K562 (cell line): ENCODE data around the gene KRTAP9-7. TPM values are rescaled to one million over a fixed set of nuclear protein-coding genes. Genes with fewer than 3 reads are reported as not detected.

Source experiments
- ATAC-seq: fragments of 200-7000 bp; cut with Tn5 transposase; 3 replicates; pipeline ENCODE4 v1.9.1; 2020; ENCODE audit warnings: moderate library complexity
- BruUV-seq: library from RNA; stranded (reverse); fragments of 400-500 nt; replicated peaks from 2 replicates; lab custom pipeline; 2021; lab: Mats Ljungman, UMichigan
- CTCF ChIA-PET: fragments of 300-600 bp; formaldehyde crosslinking; extraction: SDS; loops from one replicate; lab custom pipeline; 2021; ENCODE audit warnings: low intra/inter-chr PET ratio; lab: Yijun Ruan, JAX
- POLR2A ChIA-PET: fragments of 300-600, 350-650 bp; sonication (Branson Sonifier 250); formaldehyde crosslinking; extraction: SDS; loops from one replicate; lab custom pipeline; 2021; ENCODE audit warnings: antibody characterized with exemption, inconsistent platforms; lab: Yijun Ruan, JAX
- DNase-seq, 4 experiments: peaks; one replicate each; pipeline versions ENCODE4 v3.0.0 to v3.0.0-alpha.2; 2011 to 2018; ENCODE audit warnings: low spot score in 3 of 4, mixed read lengths in 3 of 4; ENCODE audit errors: extremely low read depth in 1 of 4
- FAIRE-seq: peaks from 2 replicates; lab custom pipeline; 2011; peaks lifted over from hg19 to GRCh38; lab: Jason Lieb, UNC
- H2AFZ ChIP-seq: 2 replicates; pipeline ENCODE4 v1.6.0; 2011; ENCODE audit warnings: low read depth, low read length, control low read depth, inconsistent platforms
- H3K27ac ChIP-seq: fragments of 200-600 bp; 3 replicates; pipeline ENCODE4 v1.8.0; 2011; ENCODE audit warnings: low read depth, mild to moderate bottlenecking, control low read depth, inconsistent platforms, low read length, moderate library complexity, mixed read lengths; ENCODE audit errors: extremely low read depth
- H3K27me3 ChIP-seq, 2 experiments: fragments of 300-600 bp in 1 of 2; 2 replicates in 1 of 2; 3 replicates in 1 of 2; pipeline versions ENCODE4 v1.6.0 to v1.8.0; 2011; ENCODE audit warnings: inconsistent platforms in 2 of 2, low read length in 2 of 2, mild to moderate bottlenecking in 1 of 2, mixed read lengths in 1 of 2, moderate library complexity in 1 of 2; ENCODE audit not compliant: control insufficient read depth in 2 of 2, insufficient read depth in 2 of 2
- H3K36me3 ChIP-seq: fragments of 300-600 bp; 3 replicates; pipeline ENCODE4 v1.8.0; 2011; ENCODE audit warnings: mild to moderate bottlenecking, low read length, inconsistent platforms; ENCODE audit not compliant: control insufficient read depth, insufficient read depth
- H3K4me1 ChIP-seq, 2 experiments: fragments of 200-600 bp in 1 of 2; replicated peaks in 1 of 2; 2 replicates in 1 of 2; 3 replicates in 1 of 2; pipeline versions ENCODE4 v1.5.1 to v1.8.0; 2011; ENCODE audit warnings: inconsistent platforms in 2 of 2, low read length in 2 of 2, mild to moderate bottlenecking in 1 of 2, mixed read lengths in 1 of 2, moderate library complexity in 1 of 2; ENCODE audit not compliant: control insufficient read depth in 2 of 2, insufficient read depth in 2 of 2
- H3K4me2 ChIP-seq: 2 replicates; pipeline ENCODE4 v1.6.1; 2011; ENCODE audit warnings: low read length, control low read depth, inconsistent platforms, mixed read lengths; ENCODE audit not compliant: insufficient read depth
- H3K4me3 ChIP-seq: fragments of 200-600 bp; sonication (generic), shearing (Covaris generic); 2 replicates; pipeline ENCODE4 v1.5.1; 2016; ENCODE audit warnings: control low read depth, inconsistent platforms
- H3K79me2 ChIP-seq: fragments of 200-600 bp; 3 replicates; pipeline ENCODE4 v1.8.0; 2011; ENCODE audit warnings: low read length, inconsistent platforms; ENCODE audit not compliant: control insufficient read depth, insufficient read depth
- H3K9ac ChIP-seq, 2 experiments: 2 replicates each; pipeline versions ENCODE4 v1.6.0 to v1.6.1; 2011; ENCODE audit warnings: low read depth in 2 of 2, low read length in 2 of 2, control low read depth in 1 of 2, inconsistent platforms in 1 of 2, mild to moderate bottlenecking in 1 of 2, mixed read lengths in 1 of 2; ENCODE audit not compliant: insufficient read depth in 1 of 2
- H3K9me1 ChIP-seq: one replicate; pipeline ENCODE4 v1.6.0; 2011; ENCODE audit warnings: inconsistent platforms, mild to moderate bottlenecking, low read length, moderate library complexity; ENCODE audit not compliant: control insufficient read depth, insufficient read depth
- H3K9me3 ChIP-seq: replicated peaks from 2 replicates; pipeline ENCODE4 v1.5.1; 2011; ENCODE audit warnings: low read depth, low read length, inconsistent platforms; ENCODE audit not compliant: control insufficient read depth, insufficient read depth
- H4K20me1 ChIP-seq: replicated peaks from 2 replicates; pipeline ENCODE4 v1.6.1; 2011; ENCODE audit warnings: low read length, inconsistent platforms, mixed read lengths; ENCODE audit not compliant: control insufficient read depth, insufficient read depth
- ATF1 ChIP-seq, 2 experiments: fragments of 450-650 bp in 1 of 2; IDR thresholded peaks; 2 replicates each; pipeline ENCODE4 v1.6.1; 2016; ENCODE audit warnings: missing compliant biosample characterization in 1 of 2, missing genetic modification characterization in 1 of 2
- EP400 ChIP-seq: fragments of 450-650 bp; IDR thresholded peaks from 2 replicates; pipeline ENCODE4 v1.6.1; 2017; ENCODE audit warnings: antibody characterized with exemption, mild to moderate bottlenecking, moderate library complexity
- MCM5 ChIP-seq: fragments of 450-650 bp; IDR thresholded peaks from 2 replicates; pipeline ENCODE4 v1.6.1; 2016; ENCODE audit warnings: low read depth
- PHB2 ChIP-seq: fragments of 450-650 bp; IDR thresholded peaks from 2 replicates; pipeline ENCODE4 v1.6.1; 2017; ENCODE audit warnings: low read depth
- RAD51 ChIP-seq: fragments of 450-650 bp; IDR thresholded peaks from 2 replicates; pipeline ENCODE4 v1.7.1; 2016; ENCODE audit warnings: low read depth, mild to moderate bottlenecking, borderline replicate concordance
- SRF ChIP-seq, 2 experiments: fragments of 250-450, 450-650 bp in 1 of 2; sonication (Bioruptor Pico) in 1 of 2; sonication (generic) in 1 of 2; formaldehyde crosslinking; IDR thresholded peaks; 2 replicates each; pipeline versions ENCODE4 v1.5.0 to v1.5.1; 2020 to 2022; ENCODE audit warnings: mild to moderate bottlenecking in 1 of 2, missing genetic modification reagents in 1 of 2
- ZC3H8 ChIP-seq: fragments of 450-650 bp; IDR thresholded peaks from 2 replicates; pipeline ENCODE4 v1.6.1; 2017
- ZNF778 ChIP-seq: fragments of 450-650 bp; formaldehyde crosslinking; IDR thresholded peaks from 2 replicates; pipeline ENCODE4 v1.4.0; 2020; ENCODE audit warnings: mild to moderate bottlenecking, moderate library complexity
- WGBS: fragments of 100-300 bp; shearing (Covaris generic); methylation state at CpG from one replicate; pipeline ENCODE4 v1.1.6; 2016; ENCODE audit warnings: low coverage, mixed read lengths; ENCODE audit not compliant: insufficient coverage; ENCODE audit errors: missing lambda C conversion rate; 5-methylcytosine and 5-hydroxymethylcytosine counted together
- in situ Hi-C: fragments of 300-500 bp; cut with MboI; formaldehyde crosslinking; loops from 4 replicates; pipeline ENCODE4 v1.15.0; 2018; ENCODE audit warnings: inconsistent platforms, mixed read lengths
- intact Hi-C: fragments of 100-400 bp; cut with micrococcal nuclease; formaldehyde crosslinking; loops from 2 replicates; pipeline ENCODE4 v1.14.2; 2022
- polyA plus RNA-seq, 8 experiments: library from polyadenylated mRNA; depleted of rRNA in 4 of 8; stranded (reverse) in 5 of 8; unstranded in 3 of 8; fragments of >200 nt; fragmentation: Nextera tagmentation in 2 of 8; fragmentation: Illumina TruSeq in 1 of 8; extraction: Ambion mirVana in 2 of 8; extraction: Trizol in 1 of 8; gene quantifications; 2 replicates each; pipeline versions ENCODE4 v1.2.1 to v1.2.3, GENCODE V29; 2011 to 2014; ENCODE audit warnings: inconsistent platforms in 1 of 8, missing spikeins in 1 of 8
- total RNA-seq, 7 experiments: library from RNA; depleted of rRNA in 6 of 7; stranded (reverse); fragments of >200 nt in 6 of 7; fragmentation: Illumina TruSeq in 2 of 7; extraction: Trizol in 2 of 7; gene quantifications; 2 replicates each; pipeline versions ENCODE4 v1.2.1 to v1.2.3, GENCODE V29; 2011 to 2021; ENCODE audit warnings: low replicate concordance in 1 of 7
- TF ChIP-seq, protein P1 (sequence below): fragments of 250-450 bp; sonication (Bioruptor Pico); IDR thresholded peaks from 2 replicates; pipeline ENCODE4 v1.5.0; 2021

KRTAP9-7 gene
- total and polyA plus RNA-seq, 9 of the 15 experiments (the other 6 are each of a cell fraction or from before 2014, with no cell fraction given) = not detected

DNA sequence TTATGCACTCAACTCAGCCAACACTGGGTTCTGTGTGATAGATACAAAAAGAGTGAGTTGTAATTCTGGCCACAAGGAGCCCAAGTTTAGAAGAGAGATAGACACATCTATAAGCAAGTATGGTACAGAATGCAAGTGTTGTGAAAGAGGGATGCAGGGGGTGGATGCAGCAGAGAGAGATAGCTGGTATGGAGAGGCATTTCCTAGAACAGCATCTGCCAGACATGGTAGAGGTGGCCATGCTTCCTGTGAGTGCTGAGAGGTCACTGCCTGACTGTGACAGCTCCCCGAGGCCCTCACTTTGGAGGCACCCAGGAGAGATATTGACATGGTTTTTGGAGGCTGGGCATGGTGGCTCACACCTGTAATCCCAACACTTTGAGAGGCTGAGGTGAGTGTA lies 35.6 kb downstream of the KRTAP9-7 start:
- H3K9ac ChIP-seq = no peak overlapping the region
- ChIA-PET POLR2A (no interaction called here), CTCF (no interaction called here)
- peaks cover 0 to 3% of the 10 kb centered on the region in 2 experiments; a peak in 2 of 5 replicates for H3K4me1 ChIP-seq
- BruUV-seq = no TSS peak
- H3K36me3 ChIP-seq = no peaks in the 10 kb centered on the region
- H3K4me2 ChIP-seq = no peak overlapping the region
- in situ Hi-C loops = no loop called here
- no peaks in the 10 kb centered on the region for H4K20me1 ChIP-seq
- FAIRE-seq (no peak), DNase-seq (no peak), ATAC-seq (no peak)
- no peak overlapping the region for H3K27ac ChIP-seq
- H3K9me1 ChIP-seq = no peaks in the 10 kb centered on the region
- 0% methylated on average over 1 of the region's 1 CpG for WGBS
- peaks cover 17 to 33% of the 10 kb centered on the region in 2 experiments; a peak in 4 of 5 replicates for H3K27me3 ChIP-seq
- no peak for TF ChIP-seq MCM5
- TF ChIP-seq ATF1 (CRISPR knock-in tag; IDR thresholded peaks at IDR 0.05) = no peak
- TF ChIP-seq ATF1 (tag; IDR thresholded peaks at IDR 0.05) = no peak
- no peak for TF ChIP-seq EP400
- H3K9me3 ChIP-seq = no peaks in the 10 kb centered on the region
- H3K79me2 ChIP-seq = no peaks in the 10 kb centered on the region
- intact Hi-C loops = no loop called here
- H2AFZ ChIP-seq = no peak overlapping the region
- no peak overlapping the region for H3K4me3 ChIP-seq

DNA sequence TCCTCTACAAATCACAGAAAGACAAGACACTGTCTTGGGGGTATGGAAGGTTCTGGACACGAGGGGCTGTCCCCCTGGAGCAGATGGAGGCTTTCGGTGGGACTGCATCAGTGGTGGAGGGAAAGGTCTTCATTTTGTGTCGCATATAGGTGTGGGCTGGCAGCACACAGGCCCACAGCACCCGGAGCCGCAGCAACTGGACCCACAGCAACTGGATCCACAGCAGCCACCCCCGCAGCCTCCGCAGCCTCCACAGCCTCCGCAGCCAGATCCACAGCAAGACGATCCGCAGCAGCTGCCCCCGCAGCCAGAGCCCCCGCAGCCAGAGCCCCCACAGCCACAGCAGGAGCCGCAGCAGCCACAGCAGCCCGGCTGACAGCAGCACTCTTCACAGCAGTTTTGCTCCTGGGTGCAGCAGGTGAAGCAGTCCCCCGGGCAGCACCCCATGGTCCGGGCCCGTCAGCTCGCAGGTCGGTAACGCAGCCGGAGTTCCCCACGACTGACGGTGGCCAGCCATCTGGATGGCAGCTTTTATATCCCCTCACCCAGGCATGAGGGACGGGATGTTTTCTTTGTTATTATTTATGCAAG lies 39.8 kb downstream of the KRTAP9-7 start, which contains the start of gene KRTAP17-1:
Gene KRTAP17-1, minus strand, starts transcription at position 507 of the 591 bp plus-strand sequence. Its CDS starts 60 bp downstream, at position 447.
- Histone ChIP-seq H3K4me1 (peaks cover 0 to 3% of the 10 kb centered on the region in 2 experiments; a peak in 1 of 5 replicates), H3K27me3 (peaks cover 17 to 20% of the 10 kb centered on the region in 2 experiments; a peak in 3 of 5 replicates), H3K4me3 (no peak within 1 kb of the TSS), H3K79me2 (no peaks in the 10 kb centered on the region), H3K9ac (no peak within 1 kb of the TSS), H3K36me3 (no peaks in the 10 kb centered on the region), H3K4me2 (no peak within 1 kb of the TSS), H3K9me3 (no peaks in the 10 kb centered on the region), H3K27ac (no peak within 1 kb of the TSS), H3K9me1 (no peaks in the 10 kb centered on the region), H4K20me1 (no peaks in the 10 kb centered on the region), H2AFZ (no peak within 1 kb of the TSS)
- ChIA-PET POLR2A (interaction anchor here (0.5 to 0.7 kb wide), 2 partner anchors 160 to 164 kb away, joined by 3 to 4 read pairs; no protein-coding TSS in a partner anchor), CTCF (no interaction called here)
- in situ Hi-C loops (no loop called here), intact Hi-C loops (no loop called here)
- no peak for TF ChIP-seq SRF (CRISPR knock-in tag; IDR thresholded peaks at IDR 0.05)
- TF ChIP-seq, protein P1, sequence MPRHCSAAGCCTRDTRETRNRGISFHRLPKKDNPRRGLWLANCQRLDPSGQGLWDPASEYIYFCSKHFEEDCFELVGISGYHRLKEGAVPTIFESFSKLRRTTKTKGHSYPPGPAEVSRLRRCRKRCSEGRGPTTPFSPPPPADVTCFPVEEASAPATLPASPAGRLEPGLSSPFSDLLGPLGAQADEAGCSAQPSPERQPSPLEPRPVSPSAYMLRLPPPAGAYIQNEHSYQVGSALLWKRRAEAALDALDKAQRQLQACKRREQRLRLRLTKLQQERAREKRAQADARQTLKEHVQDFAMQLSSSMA (CRISPR knock-in tag) = no peak
- TF ChIP-seq RAD51 = no peak
- no peak for TF ChIP-seq ZNF778
- no peak for TF ChIP-seq PHB2
- TF ChIP-seq ZC3H8 = no peak
- no peak for FAIRE-seq
- no peak for DNase-seq
- BruUV-seq = no TSS peak
- ATAC-seq = no peak
- 1% methylated on average over 24 of the region's 24 CpGs for WGBS
